IPS DF 4.7 (cell line): Measurements from ENCODE around the gene PODXL.

Experiments used
- DNase-seq: peaks from one replicate; pipeline ENCODE4 v3.0.0-alpha.2; 2013; ENCODE audit warnings: low spot score; ENCODE audit errors: extremely low read depth

The PODXL gene

DNA sequence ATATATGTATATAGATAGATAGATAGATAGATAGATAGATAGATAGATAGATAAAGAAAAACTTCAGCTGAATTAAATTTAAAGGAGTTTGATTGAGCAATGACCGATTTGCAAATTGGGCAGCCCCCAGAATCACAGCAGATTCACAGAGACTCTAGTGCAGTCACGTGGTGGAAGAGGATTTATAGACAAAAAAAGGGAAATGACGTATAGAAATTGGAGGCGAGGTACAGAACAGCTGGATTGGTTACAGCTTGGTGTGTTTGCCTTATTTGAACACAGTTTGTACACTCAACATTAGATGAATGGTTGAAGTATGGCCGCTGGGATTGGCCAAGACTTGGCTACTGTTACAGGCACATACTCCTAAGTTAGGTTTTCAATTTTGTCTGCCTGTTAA lies 8.2 kb upstream of the PODXL start:
- DNase-seq: no peak

DNA sequence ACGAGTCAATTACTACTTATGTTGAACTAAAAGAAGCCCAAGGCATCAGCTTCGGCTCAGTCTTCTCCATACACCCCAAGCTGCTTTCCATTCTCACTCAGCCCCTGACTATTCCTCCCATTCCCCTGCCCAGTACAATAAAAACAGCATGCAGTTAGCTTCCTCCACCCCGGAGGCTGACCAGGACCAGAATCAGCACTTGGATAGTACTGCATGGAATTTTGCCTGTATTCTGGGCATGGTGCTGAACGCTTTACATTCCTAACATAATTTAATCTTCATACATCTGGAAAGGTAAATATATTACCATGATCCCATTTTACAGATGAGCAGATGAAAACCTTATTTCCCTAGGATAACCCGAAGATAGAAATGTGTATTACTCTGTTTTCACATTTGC lies 7.5 kb upstream of the PODXL start:
- DNase-seq: no peak

DNA sequence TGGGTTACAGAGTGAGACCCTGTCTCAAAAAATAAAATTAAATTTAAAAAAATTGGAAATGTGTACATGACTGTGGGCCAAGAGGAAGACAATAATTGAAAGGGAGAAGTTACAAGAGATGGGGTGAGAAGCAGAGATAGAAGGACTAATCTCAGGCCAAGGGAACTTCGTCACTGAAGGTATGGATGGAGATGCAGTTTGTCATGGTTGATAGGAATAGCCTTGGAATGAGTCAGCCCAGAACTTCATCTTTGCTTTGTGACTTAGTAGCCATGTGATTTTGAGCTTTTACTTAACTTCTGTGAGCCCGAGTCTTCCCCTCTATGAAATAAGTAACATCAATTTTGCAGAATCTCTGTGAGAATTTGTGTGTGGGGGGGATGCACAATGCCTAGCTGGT lies 6.5 kb upstream of the PODXL start:
- no peak for DNase-seq

DNA sequence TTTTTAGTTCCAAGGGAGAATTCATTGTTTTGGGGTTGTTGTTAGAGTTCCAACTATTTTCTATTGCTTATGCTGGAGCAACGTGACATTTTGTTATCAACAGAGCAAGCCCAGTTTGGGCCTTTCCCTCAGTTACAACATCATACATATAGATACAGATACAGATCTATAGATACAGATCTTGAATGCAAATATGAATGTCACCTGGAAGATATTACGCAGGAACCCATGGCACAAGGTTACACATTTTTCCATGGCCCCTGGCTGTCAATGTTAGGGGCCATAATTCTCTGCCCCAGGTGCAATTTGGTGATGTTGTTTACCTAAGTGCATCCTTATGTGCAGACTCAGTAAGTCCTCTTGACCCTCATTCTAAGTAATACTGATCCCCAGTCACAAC lies 3.6 kb upstream of the PODXL start:
- DNase-seq: no peak

DNA sequence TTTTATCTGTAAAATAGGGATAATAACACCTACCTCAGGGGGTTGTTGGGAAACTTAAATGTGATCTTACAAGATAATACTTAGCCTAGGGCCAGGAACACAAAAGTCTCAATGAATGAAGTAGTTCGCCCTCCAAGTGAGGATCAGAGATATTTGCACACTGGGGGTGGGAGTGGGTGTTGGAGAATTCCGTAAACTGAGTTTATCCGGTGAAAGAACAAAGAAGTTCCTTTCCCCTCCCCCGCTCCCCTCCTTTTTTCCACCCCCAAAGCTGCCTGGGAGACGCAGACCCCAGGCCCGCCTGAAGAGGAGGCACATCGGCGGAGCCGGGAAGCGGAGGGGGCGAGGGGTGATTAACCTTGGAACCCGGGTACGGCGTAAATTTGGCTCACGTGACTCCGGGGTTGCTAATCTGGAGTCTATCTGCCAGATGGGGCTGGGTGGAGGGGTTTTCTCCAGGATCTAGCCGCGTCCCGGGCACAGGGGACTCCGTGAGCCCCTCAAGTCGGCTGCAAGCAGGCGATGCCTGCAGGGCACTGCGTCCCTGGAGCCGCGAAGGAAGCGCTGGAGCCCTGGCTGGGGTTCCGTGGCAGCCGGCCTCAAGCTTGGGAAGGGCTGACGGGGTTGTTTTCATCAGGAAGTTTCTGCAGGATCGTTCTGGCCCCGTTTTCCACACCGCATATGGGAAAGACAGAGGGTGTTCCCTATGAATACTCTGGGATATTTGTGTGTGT lies 1.4 kb upstream of the PODXL start:
- DNase-seq: no peak

DNA sequence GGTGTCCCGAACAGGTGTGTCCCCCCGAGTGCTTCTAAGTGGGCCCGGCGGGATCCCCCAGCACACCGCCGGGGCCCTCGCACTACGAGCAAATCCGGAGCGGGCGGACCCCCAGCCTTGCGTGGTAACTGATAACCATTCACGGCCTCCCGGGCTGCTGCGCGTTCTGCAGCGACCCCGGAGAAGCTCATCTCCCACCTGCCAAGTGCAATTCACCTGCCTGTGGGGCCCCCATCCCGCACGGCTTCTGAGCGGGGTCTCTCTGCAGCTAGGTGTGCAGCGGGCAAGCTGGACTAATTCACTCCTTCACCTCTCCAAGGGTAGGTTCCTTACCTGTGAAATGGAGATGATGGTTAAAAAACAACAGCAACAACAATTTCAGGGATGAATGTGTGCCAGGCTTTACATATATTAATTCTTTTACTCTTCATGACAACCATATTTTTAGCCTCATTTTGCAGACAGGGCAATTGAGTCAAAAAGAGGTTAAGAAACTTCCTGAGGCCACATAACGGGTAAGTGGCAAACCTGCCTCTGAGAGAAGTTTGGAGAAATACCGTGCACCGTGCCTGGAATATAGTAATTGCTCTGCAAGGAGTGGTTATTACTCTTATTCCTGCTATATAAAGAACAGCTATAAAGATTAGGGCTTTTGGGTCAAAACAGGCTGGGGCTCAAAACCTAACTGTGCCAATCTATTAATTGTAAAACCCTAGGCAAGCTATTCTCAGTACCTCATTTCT lies 652 bp upstream of the PODXL start:
- DNase-seq: no peak

DNA sequence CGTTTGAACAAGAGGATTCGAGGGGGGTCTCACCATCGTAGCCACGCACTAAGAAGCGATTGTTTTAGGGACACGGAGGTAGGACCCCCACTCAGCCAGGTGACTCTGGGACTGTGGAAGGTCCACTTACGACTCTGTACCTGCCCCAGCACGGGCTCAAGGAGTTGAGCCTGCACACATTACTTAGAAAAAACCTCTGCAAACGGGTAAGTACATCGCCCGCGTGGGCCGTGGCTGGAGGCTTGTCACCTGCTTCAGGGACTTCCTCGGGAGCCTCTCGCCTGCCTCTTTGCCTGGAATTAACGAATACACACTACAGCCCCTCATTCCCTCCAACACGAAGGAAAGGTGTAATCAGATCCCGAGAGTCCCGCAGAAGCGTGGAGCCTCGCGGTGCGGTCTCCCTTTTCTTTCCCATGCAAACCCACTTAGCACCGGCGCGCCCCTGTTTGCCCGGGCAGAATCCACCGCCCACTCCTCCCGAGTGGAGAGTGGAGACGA lies 826 bp downstream of the PODXL start:
- no peak for DNase-seq

DNA sequence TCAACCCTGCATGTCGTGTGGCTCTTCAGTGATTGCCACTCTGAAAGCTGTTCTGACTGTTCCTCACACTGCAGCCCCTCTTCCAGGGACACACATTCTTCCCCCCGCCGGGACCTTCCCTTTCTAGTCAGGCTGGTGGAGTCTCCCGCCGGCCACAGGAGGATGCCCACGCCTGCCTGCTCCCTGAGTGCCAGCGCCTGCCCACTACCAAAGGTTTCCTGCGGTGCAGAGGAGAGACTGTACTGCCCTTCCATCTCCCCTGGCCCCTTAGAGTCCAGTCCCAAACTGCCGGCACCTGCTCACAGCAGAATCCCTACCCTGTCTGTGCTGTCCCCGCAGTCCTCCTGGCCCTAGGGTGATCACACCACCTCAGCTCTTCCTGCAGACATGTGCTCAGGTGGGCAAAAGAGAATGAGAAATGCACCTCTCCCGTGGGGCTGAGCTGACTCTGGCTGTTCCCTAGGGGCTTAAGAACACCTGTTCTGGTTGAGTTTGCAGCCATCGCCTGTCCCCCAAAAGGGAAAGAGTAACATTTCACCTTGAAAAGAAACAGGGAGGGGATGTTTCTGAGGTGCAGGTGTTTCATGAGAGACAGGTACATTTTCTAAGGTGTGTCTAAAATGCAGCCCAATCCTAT lies 1.4 kb downstream of the PODXL start:
- no peak for DNase-seq

DNA sequence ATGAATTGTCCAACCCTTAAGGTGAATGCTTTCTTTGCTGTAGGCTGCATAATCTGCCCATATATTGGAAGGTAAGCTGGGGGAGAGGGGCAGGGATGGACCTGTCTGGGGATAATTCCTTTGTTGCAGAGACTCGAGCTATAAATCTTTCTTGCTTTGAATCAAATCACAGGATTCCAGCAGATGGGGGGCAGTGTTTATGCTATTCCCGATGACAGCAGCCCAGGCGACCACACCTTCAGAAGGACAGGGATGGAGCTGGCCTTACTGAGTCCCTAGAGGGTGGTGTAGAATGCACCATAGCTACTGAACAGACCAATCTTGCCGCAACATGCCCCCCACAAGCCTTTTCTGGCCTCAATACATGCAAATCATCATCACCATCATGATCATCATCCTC lies 2.5 kb downstream of the PODXL start:
- no peak for DNase-seq

DNA sequence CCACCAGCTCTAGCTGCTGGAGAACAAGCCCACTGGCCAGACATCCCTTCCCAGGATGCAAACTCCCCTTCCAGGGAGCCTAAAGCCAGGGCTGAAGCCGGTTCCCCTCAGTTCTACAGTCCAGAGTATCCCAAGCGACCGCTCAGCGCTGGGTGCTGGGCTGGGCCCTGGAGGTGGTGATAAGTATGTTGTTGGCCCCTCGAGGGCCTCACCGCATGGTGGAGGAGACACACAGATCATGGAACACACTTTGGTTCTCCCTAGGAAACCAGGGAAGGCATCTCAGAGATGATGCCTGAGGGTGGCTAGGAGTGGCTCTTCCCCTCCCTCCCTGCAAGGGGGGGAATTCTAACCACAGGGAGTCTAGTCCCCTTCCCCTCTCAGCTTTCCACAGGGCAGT lies 4.4 kb downstream of the PODXL start:
- no peak for DNase-seq

DNA sequence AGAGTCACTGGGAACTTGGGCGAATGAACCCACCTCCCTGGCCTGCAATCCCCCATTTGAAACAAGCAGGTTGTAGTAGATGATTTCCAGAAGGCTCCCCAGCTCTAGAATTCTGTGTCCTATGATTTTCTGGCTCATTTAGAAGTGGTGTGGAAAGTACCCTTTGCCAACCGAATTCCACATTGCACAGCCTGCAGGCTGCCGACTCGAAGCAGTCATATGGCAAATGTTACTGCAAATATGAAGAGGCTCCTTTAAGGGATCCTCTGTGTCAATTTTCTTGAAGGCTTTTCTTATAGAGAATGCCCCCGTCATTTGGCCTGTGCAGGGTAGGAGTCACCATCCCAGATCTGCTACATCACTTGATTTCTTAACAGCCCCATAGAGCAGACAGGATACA lies 5.6 kb downstream of the PODXL start:
- DNase-seq: no peak

DNA sequence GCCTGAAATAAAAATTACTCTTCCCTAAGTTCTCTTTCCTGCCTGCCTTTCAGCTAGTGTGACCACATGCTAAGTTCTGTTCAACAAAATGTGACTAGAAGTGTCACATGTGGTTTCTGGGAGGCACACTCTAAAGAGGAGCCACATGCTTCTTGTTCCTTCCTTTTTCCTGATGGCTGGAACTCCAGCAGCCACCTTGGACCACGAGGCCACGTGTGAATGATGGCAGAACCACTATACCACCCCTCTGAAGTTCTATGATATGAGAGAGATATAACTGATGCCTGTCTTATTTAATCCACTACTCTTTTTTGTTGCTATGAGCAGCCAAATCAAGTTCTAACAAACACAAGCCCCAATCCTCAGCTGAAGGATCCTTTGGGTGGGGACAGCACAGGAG lies 8.1 kb downstream of the PODXL start:
- DNase-seq: no peak

DNA sequence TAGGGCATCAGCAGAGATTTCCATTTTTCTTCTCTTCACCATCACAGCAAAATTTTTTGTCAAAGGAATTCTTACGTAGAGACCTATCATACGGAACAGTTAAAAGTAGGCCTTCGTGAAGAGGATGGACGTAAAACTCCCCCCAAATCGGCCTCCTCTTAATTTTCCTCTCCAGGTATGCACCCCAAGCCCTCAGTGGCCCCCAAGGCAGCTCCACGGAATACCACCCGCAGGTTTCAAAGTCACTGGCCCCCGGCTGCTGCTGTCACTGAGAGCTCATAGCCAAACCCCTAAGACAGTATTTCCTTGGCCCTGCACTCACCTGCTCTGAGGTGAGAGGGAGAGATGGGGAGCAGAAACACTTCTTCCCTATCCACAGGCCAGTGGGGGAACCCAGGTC lies 8.8 kb downstream of the PODXL start:
- no peak for DNase-seq

DNA sequence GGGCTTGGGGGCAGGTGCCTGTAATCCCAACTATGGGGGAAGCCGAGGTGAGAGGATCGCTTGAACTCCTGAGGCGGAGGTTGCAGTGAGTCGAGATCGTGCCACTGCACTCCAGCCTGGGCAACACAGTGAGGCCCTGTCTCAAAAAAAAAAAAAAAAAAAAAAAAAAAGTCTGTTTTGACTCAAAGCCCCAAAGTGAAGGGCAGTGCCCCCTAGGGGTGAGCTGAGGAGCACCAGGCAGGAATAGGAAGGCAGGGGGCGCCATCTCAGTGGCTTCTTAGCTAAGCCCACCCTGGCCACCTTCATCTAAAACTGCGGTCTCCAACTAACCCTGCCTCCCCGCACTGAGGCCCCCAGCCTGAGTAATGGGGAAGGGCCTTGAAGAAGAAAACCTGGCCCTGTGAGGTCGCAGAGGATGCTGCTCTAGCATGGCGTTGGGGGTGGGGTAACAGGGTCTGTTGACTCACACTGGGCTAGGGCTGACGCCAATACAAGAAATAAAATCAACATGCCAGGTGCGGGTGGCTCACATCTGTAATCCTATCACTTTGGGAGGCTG lies 9.8 kb downstream of the PODXL start:
- no peak for DNase-seq

DNA sequence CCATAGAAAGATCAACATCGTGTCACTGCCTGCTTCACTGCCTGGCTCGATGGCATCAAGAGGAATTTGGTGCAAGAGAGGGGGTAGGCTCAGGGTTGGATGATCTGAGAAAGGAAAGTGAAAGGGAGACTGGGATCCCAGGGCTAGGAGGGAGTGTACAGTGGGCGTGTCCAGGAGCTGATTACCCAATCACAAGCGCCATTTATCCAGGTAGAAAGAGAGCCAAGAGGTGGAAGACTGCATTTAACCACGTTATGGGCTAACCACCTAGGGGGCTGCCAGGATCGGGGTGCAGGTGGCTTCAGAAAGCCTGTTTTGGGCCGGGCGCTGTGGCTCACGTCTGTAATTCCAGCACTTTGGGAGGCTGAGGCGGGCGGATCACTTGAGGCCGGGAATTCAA lies 10.3 kb downstream of the PODXL start:
- no peak for DNase-seq

DNA sequence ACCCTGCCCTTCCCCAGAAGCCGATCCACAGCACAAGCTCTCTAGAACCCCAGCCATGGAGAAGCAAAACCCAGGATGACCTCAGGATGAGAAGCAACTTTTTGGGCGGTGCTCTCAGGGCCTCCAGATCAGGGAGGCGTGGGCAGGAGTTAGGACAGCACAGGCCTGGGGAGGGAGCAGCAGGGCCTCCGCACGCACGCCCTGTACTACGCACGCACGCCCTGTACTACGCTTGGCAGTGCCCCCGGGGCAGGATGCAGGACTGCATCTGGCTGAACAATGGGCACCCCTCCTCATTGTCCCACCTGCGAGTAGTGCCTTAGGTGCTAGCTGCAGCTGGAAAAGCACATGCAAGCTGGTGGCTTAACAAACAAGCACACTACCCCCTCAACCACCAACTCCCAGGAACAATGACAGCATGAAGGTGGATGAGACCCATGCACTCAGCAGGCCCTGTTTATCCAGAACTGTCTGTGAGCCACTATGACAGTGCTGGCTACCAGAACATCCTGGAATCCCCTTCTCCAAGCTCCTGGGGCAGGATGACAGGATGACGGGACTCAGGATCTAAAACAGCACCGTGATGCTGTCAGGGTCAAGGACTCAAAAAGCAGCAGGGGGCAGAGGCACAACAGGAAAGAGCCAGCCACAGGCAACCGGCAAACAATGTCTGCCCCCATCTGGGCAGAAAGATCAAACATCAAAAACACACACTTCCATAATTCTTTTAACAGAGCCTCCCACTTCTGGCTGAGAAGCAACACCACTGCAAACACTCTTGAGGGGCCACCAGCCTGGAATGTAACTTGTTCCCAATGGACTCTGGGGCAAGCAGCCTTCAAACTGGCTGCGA lies 11.8 kb downstream of the PODXL start:
- DNase-seq: no peak

DNA sequence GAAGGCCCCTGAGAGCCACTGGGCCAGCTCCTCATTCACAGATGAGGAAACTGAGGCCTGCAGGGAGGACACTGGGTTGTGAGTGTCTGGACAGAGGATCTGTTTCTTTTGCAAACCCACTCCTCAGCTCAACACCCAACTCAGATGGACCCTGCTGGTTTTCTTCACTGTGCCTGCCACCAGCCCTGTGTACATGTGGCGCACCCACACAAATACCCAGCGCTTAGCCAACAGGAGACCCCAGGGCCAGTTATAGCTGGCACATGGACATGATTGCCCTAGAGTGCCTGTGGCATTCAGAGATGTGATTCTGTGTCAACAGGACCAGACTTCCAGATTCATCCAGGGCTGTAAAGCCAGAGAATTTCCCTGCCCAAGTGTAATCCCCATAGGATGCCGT lies 12.4 kb downstream of the PODXL start:
- DNase-seq: no peak

DNA sequence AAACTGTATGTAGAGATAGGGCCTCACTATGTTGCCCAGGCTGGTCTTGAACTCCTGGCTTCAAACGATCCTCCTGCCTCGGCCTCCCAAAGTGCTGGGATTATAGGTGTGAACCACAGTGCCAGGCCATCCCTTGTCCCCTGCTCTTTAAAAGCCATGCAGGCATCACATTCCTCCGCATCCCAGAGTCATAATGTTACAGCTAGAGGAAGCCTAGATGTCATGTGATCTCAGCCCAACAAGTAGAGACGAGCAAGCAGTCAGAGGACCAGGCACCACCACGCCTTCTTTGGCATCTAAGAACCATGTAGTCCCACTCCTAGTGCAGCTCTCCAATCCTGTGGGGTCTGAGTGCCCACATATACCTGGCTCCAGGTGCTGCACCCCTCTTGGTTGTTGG lies 13.1 kb downstream of the PODXL start:
- no peak for DNase-seq

DNA sequence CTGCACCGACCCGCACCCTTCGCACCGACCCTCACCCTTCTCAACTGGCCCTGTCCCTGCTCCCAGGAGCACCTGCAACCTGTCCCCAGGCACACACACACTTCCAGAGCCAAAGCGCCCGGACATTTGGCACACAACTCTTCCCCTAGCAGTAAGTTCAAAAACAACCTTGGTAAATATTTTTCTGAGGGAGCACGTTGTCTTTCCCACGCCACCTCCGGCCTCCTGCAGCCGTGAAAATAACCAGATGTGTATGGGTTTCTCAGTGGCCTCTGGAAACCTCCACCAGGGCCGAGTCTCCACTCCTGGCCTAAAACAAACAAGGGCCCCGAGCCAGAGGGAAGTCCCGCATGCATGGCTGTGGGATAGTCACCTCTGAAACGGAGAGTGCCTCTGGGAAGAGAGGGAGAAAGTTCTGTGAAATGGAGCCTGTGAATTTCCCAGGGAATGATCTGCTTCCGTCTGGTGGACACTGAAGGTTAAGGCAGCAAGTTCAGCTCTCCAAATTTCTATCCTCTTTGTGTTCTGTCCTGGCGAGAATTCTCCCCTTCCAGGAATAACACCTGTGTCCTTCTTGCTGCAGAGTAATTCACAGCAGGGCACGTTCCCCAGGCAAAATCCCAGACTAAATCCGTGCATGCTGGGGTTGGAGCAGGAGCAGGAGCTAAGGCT lies 15.8 kb downstream of the PODXL start:
- DNase-seq: no peak

DNA sequence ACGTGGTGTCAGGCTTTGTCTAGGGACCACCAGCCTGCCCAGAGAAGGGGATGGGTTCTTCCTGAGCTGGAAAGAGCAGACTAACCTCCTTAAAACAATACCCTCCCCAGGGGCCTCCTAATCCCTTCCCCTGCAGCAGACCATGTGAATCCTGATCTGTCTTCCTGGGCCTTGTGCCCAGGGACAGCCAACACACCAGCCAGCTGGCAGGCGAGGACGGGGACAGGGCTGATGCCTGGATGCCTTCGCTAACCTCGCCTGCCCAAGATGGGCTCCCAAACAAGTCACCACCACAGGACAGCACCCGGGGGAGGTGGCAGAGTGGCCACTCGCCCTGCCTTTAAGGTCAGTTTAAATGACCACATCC lies 17.6 kb downstream of the PODXL start:
- DNase-seq: no peak
